Measurements from ENCODE around the gene PDGFA. TPM values are rescaled to one million over a fixed set of nuclear protein-coding genes. Genes with fewer than 3 reads are reported as not detected.

Gene PDGFA
- total RNA-seq, 1 donor from 2014 or later = 78.8 TPM

DNA sequence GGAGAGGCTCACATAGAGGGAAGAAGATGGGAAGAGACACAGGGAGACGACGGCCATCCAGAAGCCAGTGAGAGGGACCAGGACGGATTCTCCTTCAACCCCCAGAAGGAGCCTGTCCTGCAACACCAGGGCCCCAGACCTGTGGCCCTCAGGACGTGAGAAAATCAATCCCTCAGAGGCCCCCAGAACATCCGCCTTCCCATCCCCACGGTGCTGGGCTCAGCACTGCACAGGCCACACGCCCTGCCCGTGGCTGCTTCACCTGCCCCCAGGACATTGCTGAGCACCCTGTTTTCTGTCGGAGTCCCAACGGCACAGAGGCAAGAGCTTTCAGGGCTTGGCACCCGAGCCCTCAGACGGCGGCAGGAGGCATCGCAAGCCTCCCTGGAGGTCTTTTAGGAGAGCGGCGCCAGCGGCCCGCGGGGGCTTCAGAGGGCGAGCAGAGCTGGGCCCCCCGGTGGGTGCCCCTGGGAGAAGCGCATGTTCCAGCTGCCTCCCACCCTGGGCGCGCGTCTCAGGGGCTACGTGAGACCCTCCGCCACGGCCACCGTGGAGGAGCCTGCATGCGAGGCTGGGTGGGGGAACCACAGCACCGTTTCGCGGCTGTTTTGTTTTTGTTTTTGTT, 42.8 kb downstream of the PDGFA start:
- H3K4me1 Mint-ChIP-seq = peaks cover 36% of the 10 kb centered on the region
- H3K27ac Mint-ChIP-seq = peak overlapping the region; percentile 69
- no peak overlapping the region for H3K4me3 Mint-ChIP-seq
- DNase-seq (ENCODE audit: low spot score in 2 of 2, unreplicated experiment in 2 of 2) = no peak
- H3K27me3 Mint-ChIP-seq (ENCODE audit: low read depth) = no peaks in the 10 kb centered on the region
- no peaks in the 10 kb centered on the region for H3K9me3 Mint-ChIP-seq
- TF ChIP-seq, protein P1, sequence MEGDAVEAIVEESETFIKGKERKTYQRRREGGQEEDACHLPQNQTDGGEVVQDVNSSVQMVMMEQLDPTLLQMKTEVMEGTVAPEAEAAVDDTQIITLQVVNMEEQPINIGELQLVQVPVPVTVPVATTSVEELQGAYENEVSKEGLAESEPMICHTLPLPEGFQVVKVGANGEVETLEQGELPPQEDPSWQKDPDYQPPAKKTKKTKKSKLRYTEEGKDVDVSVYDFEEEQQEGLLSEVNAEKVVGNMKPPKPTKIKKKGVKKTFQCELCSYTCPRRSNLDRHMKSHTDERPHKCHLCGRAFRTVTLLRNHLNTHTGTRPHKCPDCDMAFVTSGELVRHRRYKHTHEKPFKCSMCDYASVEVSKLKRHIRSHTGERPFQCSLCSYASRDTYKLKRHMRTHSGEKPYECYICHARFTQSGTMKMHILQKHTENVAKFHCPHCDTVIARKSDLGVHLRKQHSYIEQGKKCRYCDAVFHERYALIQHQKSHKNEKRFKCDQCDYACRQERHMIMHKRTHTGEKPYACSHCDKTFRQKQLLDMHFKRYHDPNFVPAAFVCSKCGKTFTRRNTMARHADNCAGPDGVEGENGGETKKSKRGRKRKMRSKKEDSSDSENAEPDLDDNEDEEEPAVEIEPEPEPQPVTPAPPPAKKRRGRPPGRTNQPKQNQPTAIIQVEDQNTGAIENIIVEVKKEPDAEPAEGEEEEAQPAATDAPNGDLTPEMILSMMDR (IDR thresholded peaks at IDR 0.05; ENCODE audit: unreplicated experiment) = no peak
- no peaks in the 10 kb centered on the region for H3K36me3 Mint-ChIP-seq

- TF ChIP-seq, protein P1 (IDR thresholded peaks at IDR 0.05; ENCODE audit: unreplicated experiment) = no peak
- H3K4me1 Mint-ChIP-seq = peaks cover 40% of the 10 kb centered on the region
Observed at GRCh38 chr7:475951-476441, 43.6 kb downstream of the PDGFA start.

GRCh38 chr7:475425-475728, 44.3 kb downstream of the PDGFA start:
- Mint-ChIP-seq H3K9me3 (no peaks in the 10 kb centered on the region), H3K27ac (no peak overlapping the region), H3K27me3 (ENCODE audit: low read depth) (no peaks in the 10 kb centered on the region), H3K36me3 (no peaks in the 10 kb centered on the region), H3K4me3 (no peak overlapping the region), H3K4me1 (peaks cover 34% of the 10 kb centered on the region)
- DNase-seq (ENCODE audit: low spot score in 2 of 2, unreplicated experiment in 2 of 2) = no peak
- TF ChIP-seq, protein P1 (IDR thresholded peaks at IDR 0.05; ENCODE audit: unreplicated experiment) = no peak

More at GRCh38 chr7:475951-476441, 43.6 kb downstream of the PDGFA start:
- Mint-ChIP-seq H3K27ac (no peak overlapping the region), H3K4me3 (no peak overlapping the region), H3K9me3 (no peaks in the 10 kb centered on the region), H3K27me3 (ENCODE audit: low read depth) (no peaks in the 10 kb centered on the region), H3K36me3 (no peaks in the 10 kb centered on the region)
- DNase-seq (ENCODE audit: low spot score in 2 of 2, unreplicated experiment in 2 of 2) = no peak

DNA sequence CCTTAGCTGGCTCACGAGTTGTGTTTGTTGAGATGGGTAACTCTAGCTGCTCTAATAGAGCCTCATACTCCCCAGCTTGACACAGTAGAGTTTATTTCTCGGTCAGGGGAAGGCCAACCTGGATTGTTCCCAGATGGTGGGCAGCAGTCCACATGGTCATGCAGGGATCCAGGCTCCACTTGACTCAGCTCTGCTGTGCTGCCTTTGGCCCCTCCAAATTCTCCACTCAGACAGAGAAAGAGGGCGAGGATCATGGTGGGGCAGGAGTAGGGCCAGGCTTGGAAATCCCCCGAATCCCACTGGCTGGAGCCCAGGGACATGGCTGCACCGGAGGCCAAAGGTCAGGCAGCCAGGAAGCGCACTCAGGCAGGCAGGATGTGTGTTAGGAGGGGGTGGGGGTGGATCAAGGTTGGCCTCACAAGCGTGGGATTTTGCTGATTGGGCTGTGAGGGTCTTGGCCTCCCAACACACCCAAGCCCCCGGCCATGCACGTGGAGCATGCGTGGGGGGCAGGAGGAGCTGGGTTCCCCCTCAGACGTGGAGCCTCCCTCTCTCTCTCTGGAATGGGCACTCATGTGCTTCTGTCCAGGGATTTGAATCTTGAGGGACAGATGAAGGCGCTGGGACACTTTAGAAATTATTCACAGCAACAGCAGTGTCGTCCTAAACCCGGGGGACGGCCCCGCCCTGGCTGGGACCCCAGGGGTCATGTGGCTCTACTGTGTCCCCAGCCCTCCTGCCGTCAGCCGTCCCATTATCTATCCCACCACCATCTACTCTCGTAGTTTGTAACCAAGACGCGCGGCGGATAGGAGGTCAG, 44.8 kb downstream of the PDGFA start:
- TF ChIP-seq, protein P1 (IDR thresholded peaks at IDR 0.05; ENCODE audit: unreplicated experiment) = no peak
- Mint-ChIP-seq H3K27ac (no peak overlapping the region), H3K4me3 (no peak overlapping the region), H3K9me3 (no peaks in the 10 kb centered on the region), H3K4me1 (peaks cover 30% of the 10 kb centered on the region), H3K36me3 (no peaks in the 10 kb centered on the region), H3K27me3 (ENCODE audit: low read depth) (no peaks in the 10 kb centered on the region)
- DNase-seq (ENCODE audit: low spot score in 2 of 2, unreplicated experiment in 2 of 2) = no peak

DNA sequence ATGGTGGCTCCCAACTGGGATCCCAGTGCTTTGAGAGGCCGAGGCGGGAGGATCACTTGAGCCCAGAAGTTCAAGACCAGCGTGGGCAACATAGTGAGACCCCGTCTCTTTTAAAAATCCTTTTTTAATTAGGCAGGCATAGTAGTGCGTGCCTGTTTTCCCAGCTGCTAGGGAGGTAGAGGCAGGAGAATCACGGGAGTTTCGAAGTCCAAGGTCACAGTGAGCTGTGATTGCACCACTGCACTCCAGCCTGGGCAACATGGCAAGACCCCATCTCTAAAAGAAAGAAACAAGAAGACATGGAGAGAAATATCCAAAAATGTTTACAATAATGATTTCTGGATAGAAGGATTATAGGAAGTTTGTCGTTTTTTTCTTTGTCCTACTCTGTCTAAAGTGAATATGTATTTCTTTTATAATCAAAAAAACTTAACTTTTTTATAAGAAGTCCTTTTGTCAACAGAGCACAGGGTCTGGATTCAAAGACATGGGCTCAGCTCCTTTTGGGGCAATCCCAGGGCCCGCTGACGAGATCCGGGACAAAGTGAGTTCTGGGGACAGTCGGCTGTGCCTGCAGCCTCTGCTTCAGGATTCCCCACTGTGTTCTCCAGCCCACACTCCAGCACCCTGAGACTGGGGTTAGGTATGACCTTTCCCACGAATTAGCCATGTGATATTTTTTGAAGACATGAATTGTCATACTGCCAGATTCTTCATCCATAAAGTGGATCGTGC, 45.6 kb downstream of the PDGFA start:
- Mint-ChIP-seq H3K4me1 (peaks cover 31% of the 10 kb centered on the region), H3K36me3 (no peaks in the 10 kb centered on the region), H3K4me3 (no peak overlapping the region), H3K9me3 (no peaks in the 10 kb centered on the region), H3K27ac (no peak overlapping the region), H3K27me3 (ENCODE audit: low read depth) (no peaks in the 10 kb centered on the region)
- TF ChIP-seq, protein P1 (IDR thresholded peaks at IDR 0.05; ENCODE audit: unreplicated experiment) = no peak
- no peak for DNase-seq (ENCODE audit: low spot score in 2 of 2, unreplicated experiment in 2 of 2)

Data from mesothelial cell of epicardium (in vitro differentiated cells).